KOPT-K1 (cell line): ENCODE data around the gene ZNF565.
"Not testable (repeated sequence)": the region's sequence is repeated elsewhere in the genome, so short reads cannot be mapped to it uniquely, and the experiment has no call there.

Experiments used
- H3K27ac ChIP-seq: fragments of 200-600 bp; sonication (generic); 2 replicates; pipeline ENCODE4 v1.5.1; 2016; ENCODE audit warnings: antibody characterized with exemption, mild to moderate bottlenecking, low read depth, low read length; ENCODE audit not compliant: poor library complexity, severe bottlenecking
- H3K36me3 ChIP-seq: fragments of 200-600 bp; sonication (generic); 2 replicates; pipeline ENCODE4 v1.5.1; 2017; ENCODE audit warnings: antibody characterized with exemption, mild to moderate bottlenecking, low read length, moderate library complexity; ENCODE audit not compliant: insufficient read depth
- H3K9me3 ChIP-seq: fragments of 200-600 bp; sonication (generic); 2 replicates; pipeline ENCODE4 v1.5.1; 2017; ENCODE audit warnings: antibody characterized with exemption, low read length, mild to moderate bottlenecking; ENCODE audit not compliant: insufficient read depth, poor library complexity, severe bottlenecking

The ZNF565 gene

DNA sequence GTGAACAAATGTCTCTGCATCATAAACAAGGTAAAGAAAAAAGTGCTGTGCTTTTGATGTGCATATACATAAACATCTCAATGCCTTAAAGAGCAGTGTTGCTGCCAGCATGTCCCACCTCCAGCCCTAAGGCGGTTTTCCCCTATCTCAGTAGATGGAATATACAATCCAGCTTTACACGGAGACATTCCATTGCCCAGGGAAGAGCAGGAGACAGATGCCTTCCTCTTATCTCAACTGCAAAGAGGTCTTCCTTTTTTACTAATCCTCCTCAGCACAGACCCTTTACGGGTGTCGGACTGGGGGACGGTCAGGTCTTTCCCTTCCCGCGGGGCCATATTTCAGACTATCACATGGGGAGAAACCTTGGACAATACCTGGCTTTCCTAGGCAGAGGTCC lies 19.2 kb upstream of the ZNF565 start:
- Histone ChIP-seq H3K36me3 (peaks cover 100% of the 10 kb centered on the region), H3K9me3 (peaks cover 100% of the 10 kb centered on the region)
- H3K27ac ChIP-seq = not testable (repeated sequence)

DNA sequence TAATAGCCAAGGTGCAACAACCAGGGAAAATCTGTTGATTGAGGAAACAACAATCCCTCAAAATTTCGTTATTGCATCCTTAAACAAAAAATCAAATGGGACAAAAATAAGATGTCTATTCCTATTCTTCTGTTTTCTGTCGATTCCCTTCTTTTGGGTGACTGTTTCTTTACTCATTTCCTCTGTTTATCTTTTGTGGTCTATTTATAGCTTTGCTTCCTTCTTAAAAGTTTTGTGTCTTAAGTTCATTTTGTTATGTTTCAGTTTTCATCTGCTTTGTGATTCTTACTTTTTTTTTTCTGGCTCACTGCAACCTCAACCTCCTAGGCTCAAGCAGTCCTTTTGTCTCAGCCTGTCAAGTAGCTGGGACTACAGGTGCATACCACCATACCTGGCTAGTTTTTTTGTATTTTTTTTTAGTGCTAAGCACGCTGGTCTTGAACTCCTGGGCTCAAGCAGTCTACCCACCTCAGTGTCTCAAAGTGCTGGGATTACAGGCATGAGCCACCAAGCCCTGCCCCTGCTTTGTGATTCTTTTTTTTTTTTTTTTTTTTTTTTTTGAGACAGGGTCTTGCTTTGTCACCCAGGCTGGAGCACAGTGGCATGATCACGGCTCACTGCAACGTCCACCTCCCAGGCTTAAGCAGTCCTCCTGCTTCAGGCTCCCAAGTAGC lies 10.9 kb upstream of the ZNF565 start:
- Histone ChIP-seq H3K9me3 (peaks cover 97% of the 10 kb centered on the region), H3K27ac (no peak overlapping the region), H3K36me3 (peaks cover 98% of the 10 kb centered on the region)

DNA sequence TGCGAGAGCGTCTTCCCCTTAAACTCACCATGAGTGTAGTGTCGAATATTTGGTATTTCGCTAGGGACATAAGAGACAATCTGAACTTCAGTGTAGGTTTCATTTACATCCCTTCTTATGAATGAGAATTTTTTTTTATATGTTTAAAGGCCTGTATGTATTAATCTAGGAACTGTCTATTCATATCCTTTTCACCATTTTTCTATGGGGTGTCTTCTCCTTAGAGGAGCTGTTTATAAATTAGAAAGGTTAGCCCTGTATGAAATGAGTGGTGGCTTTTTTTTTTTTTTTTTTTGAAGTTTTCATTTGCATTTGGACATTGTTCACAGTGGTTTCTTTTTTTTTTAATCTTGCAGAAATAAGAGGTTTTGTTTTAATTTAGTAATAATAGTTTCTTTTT lies 8.0 kb upstream of the ZNF565 start:
- Histone ChIP-seq H3K27ac (no peak overlapping the region), H3K36me3 (peaks cover 93% of the 10 kb centered on the region), H3K9me3 (peaks cover 81% of the 10 kb centered on the region)

DNA sequence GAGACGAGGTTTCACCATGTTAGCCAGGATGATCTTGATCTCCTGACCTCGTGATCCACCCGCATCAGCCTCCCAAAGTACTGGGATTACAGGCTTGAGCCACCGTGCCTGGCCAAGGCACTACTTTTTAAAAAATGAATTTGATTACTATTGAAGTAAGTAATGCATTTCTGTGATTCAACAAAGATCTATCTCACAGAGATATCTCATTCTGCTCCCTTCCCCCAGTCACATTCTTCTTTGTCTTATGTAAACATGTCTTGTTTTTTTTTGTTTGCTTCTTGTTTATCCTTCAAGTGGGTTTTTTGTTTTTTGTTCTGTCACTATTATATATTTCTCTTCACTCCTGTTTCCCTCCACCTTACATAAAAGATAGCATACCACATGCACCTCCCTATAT lies 7.0 kb upstream of the ZNF565 start:
- H3K9me3 ChIP-seq = peaks cover 81% of the 10 kb centered on the region

DNA sequence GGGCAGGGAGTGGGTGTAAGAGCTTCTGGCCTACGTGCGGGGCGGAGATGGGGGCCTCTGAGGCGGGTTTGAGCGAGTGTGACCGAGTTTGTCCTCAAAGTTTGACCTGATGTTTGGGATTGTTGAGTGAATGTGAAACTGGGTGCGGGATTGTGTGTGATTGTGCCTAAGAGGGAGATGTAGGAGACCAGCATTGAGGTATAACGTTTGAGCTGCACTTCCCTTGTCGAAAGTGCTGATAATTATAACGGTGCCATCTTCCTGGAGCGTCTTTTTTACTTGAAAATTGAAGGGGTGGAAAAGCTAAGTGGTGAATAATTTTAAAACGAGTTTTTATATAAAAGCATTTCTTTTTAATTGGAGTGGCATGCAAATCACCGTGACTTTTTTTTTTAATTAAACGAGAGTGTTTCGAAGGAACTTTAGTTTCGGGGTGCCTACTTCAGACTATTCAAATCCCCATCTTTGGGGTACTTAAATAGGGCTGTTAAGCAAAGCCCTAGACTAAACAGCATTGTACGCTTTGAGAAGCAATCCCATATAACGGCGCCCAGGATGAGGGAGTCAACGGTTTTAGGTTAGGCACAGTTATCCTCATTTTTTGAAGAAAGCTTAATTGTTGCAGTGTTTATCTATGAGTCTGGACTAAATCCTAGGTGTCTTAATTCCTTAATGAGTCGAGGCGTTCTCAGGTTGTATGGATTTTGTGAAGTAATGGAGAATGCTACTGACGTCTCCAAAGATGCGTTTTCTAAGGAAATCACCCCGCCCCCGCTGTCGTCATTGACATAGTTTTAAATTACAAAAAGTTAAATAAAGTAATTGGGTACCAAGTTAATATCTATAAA lies 1.0 kb upstream of the ZNF565 start:
- Histone ChIP-seq H3K9me3 (peaks cover 24% of the 10 kb centered on the region), H3K36me3 (peaks cover 30% of the 10 kb centered on the region), H3K27ac (peak overlapping the region; percentile 78)

More for the DNA sequence above, 7.0 kb upstream of the ZNF565 start:
- Histone ChIP-seq H3K36me3 (peaks cover 89% of the 10 kb centered on the region), H3K27ac (no peak overlapping the region)

DNA sequence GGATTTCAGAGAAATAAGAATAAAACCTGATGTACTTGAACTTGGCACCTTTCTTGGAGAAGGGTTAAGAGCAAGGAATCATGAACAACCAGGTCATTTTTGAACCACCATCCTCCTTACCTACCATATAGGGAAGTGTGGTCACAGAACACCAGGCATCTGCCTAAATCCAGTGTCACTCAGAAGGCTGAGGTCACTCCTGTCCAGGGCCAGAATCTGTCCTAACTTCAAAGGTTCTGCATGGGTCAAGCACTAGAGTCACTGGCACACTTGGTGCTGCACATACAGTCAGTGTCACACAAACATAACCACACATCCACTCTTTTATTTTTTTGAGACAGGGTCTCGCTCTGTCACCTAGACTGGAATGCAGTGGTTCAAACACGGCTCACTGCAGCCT lies 1.6 kb downstream of the ZNF565 start:
- Histone ChIP-seq H3K36me3 (peaks cover 10% of the 10 kb centered on the region), H3K27ac (no peak overlapping the region), H3K9me3 (peaks cover 11% of the 10 kb centered on the region)

DNA sequence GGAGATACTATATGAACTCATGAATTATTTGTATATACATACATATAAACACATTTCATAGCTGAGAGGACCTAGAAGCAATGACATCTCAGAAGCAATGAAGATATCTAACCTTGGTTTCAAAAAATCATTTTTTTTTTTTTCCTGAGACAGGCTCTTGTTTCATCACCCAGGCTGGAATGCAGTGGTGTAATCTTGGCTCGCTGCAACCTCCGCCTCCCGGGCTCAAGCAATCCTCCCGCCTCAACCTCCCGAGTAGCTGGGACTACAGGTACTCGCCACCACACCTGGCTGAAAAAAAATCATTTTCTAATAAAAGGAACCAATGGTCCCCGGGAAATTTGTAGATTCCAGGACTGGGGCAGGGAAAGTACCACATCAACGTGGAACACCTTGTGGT lies 4.0 kb downstream of the ZNF565 start:
- H3K27ac ChIP-seq = no peak overlapping the region
- no peaks in the 10 kb centered on the region for H3K36me3 ChIP-seq
- H3K9me3 ChIP-seq = no peaks in the 10 kb centered on the region

DNA sequence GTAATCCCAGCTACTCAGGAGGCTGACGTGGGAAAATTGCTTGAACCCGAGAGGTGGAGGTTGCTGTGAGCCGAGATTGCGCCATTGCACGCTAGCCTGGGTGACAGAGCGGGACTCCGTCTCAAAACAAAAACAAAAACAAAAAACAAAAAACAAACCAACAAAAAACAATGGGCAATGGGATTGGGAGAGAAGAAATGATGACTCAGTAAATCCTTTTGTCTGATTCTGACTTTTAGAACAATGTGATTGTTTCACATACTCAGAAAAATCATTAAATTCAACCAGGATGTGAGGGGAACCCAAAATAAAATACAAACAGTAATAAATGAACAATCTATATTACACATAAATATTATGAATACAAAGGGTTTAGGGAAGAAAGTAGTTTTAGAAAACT lies 5.1 kb downstream of the ZNF565 start:
- Histone ChIP-seq H3K27ac (no peak overlapping the region), H3K9me3 (no peaks in the 10 kb centered on the region), H3K36me3 (no peaks in the 10 kb centered on the region)

- no peaks in the 10 kb centered on the region for H3K9me3 ChIP-seq
- no peaks in the 10 kb centered on the region for H3K36me3 ChIP-seq
- no peak overlapping the region for H3K27ac ChIP-seq
Observed at GRCh38 chr19:36207605-36208252, 6.7 kb downstream of the ZNF565 start.

GRCh38 chr19:36203293-36203692 lies 11.2 kb downstream of the ZNF565 start:
- Histone ChIP-seq H3K36me3 (no peaks in the 10 kb centered on the region), H3K9me3 (no peaks in the 10 kb centered on the region), H3K27ac (no peak overlapping the region)

DNA sequence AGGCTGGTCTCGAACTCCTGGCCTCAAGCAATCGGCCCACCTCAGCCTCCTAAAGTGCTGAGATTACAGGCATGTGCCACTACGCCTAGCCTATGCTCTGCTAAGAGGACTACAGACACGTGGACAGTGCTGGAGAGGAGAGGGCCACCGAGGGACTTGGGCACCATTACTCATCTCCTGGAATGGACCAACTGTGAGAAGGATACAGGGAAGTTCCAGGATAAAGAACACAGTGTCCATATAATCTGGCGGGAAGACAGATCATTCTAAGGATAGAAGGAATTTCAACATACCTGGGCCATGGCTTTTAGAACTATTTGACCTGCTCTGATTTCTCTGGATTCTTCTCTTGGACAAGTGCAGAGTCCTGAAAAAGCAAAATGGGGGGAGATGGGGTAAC lies 12.8 kb downstream of the ZNF565 start:
- no peaks in the 10 kb centered on the region for H3K36me3 ChIP-seq
- no peaks in the 10 kb centered on the region for H3K9me3 ChIP-seq
- H3K27ac ChIP-seq = no peak overlapping the region

DNA sequence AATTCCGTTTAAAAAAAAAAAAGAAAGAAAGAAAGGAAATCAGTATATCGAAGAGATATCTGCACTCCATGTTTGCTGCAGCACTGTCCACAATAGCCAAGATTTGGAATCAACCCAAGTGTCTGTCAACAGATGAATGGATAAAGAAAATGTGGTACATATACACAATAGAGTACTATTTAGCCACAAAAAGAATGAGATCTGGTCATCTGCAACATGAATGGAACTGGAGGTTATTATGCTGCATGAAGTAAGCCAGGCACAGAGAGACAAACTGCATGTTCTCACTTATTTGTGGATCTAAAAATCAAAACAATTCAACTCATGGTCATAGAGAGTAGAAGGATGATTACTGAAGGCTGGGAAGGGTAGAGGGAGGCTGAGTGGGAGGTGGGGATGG lies 16.3 kb downstream of the ZNF565 start:
- no peaks in the 10 kb centered on the region for H3K9me3 ChIP-seq
- H3K27ac ChIP-seq = no peak overlapping the region
- H3K36me3 ChIP-seq = no peaks in the 10 kb centered on the region

- Histone ChIP-seq H3K9me3 (no peaks in the 10 kb centered on the region), H3K27ac (no peak overlapping the region), H3K36me3 (no peaks in the 10 kb centered on the region)
Observed at GRCh38 chr19:36196249-36196648, 18.2 kb downstream of the ZNF565 start.

GRCh38 chr19:36186722-36187121 lies 27.7 kb downstream of the ZNF565 start:
- H3K27ac ChIP-seq, H3K9me3 ChIP-seq: not testable (repeated sequence)

GRCh38 chr19:36183245-36183628 lies 31.2 kb downstream of the ZNF565 start:
- H3K36me3 ChIP-seq = no peaks in the 10 kb centered on the region
- no peak overlapping the region for H3K27ac ChIP-seq
- H3K9me3 ChIP-seq = no peaks in the 10 kb centered on the region

More at GRCh38 chr19:36186722-36187121, 27.7 kb downstream of the ZNF565 start:
- not testable (repeated sequence) for H3K36me3 ChIP-seq
